GM21447 (cell line): ENCODE data around the gene LMNB1.
A peak's percentile ranks its signal among the peaks of the same experiment; 100 is the strongest.
"Not testable (repeated sequence)": the region's sequence is repeated elsewhere in the genome, so short reads cannot be mapped to it uniquely, and the experiment has no call there.

Experiments
- ATAC-seq: cut with Tn5 transposase; IDR thresholded peaks from one replicate; pipeline ENCODE4 v1.9.1; 2021; ENCODE audit not compliant: unreplicated experiment

Gene LMNB1

GRCh38 chr5:126819253-126819652, 42.3 kb downstream of the LMNB1 start:
- no peak for ATAC-seq

GRCh38 chr5:126826619-126827215, 49.8 kb downstream of the LMNB1 start:
- no peak for ATAC-seq

- ATAC-seq, result no peak
Measured at GRCh38 chr5:126829098-126829497, 52.2 kb downstream of the LMNB1 start.

- ATAC-seq, result no peak
Measured at GRCh38 chr5:126830061-126830460, 53.1 kb downstream of the LMNB1 start.

- ATAC-seq, result no peak
Measured at GRCh38 chr5:126831156-126831555, 54.2 kb downstream of the LMNB1 start.

GRCh38 chr5:126836778-126837177, 59.8 kb downstream of the LMNB1 start:
- ATAC-seq, result no peak

- no peak for ATAC-seq
Measured at GRCh38 chr5:126837242-126837641, 60.3 kb downstream of the LMNB1 start.

GRCh38 chr5:126837906-126838539, 61.1 kb downstream of the LMNB1 start:
- ATAC-seq, result no peak

- not testable (repeated sequence) for ATAC-seq
Measured at GRCh38 chr5:126839407-126839806, 62.5 kb downstream of the LMNB1 start.

GRCh38 chr5:126843375-126843774, 66.4 kb downstream of the LMNB1 start:
- not testable (repeated sequence) for ATAC-seq

- peak; percentile 93 for ATAC-seq
Measured at GRCh38 chr5:126845470-126846070, 68.6 kb downstream of the LMNB1 start.

GRCh38 chr5:126846344-126846743, 69.4 kb downstream of the LMNB1 start:
- no peak for ATAC-seq

- no peak for ATAC-seq
Measured at GRCh38 chr5:126846744-126847455, 70.0 kb downstream of the LMNB1 start.

- no peak for ATAC-seq
Measured at GRCh38 chr5:126847456-126847820, 70.5 kb downstream of the LMNB1 start.

GRCh38 chr5:126847826-126848251, 70.9 kb downstream of the LMNB1 start:
- ATAC-seq, result no peak

- no peak for ATAC-seq
Measured at GRCh38 chr5:126848253-126848652, 71.3 kb downstream of the LMNB1 start.

- ATAC-seq, result no peak
Measured at GRCh38 chr5:126849101-126849678, 72.3 kb downstream of the LMNB1 start.

GRCh38 chr5:126851501-126852011, 74.6 kb downstream of the LMNB1 start:
- no peak for ATAC-seq

GRCh38 chr5:126852091-126852571, 75.2 kb downstream of the LMNB1 start:
- ATAC-seq, result peak; percentile 91

- ATAC-seq, result no peak
Measured at GRCh38 chr5:126852841-126853271, 75.9 kb downstream of the LMNB1 start.
